ENCODE data around the gene ROS1.
"Not testable (repeated sequence)": the region's sequence is repeated elsewhere in the genome, so short reads cannot be mapped to it uniquely, and the experiment has no call there.

ROS1 gene

DNA sequence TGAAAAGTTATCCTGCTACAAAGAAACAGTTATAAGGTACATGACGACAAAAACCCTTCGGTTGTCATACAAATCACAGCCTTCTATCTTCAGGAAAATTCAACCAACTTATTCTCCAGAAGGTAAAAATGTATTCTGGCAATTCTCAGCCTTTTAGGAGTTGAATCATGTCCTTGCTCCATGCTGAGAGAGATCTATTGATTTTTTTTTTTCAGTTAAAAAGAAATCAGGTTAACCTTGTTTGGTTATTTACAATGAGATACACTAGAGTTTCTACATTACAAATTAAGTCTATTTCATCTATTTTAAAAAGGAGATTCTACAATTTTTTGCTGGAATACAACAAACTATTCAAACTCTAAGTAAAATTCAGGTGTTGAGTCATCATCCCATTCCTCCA lies 45.4 kb downstream of the ROS1 start:
- DNase-seq (ENCODE audit: low read depth), result no peak

DNA sequence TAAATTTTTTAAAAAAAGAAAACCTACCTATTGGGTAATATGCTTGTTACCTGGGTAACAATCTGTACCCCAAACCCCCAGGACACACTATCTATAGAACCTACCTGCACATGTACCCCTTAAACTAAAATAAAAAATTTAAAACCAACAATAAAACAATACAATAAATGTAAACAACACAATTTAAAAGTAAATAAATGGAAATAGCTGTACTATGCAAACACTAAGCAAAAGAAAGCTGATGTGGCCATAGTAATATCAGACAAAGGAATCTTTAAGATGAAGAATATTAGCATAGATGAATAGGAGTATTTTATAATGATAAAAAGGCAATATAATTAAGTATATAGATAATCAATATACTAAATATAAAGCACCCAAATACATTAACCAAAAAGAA lies 50.3 kb downstream of the ROS1 start:
- no peak for DNase-seq (ENCODE audit: low read depth)

DNA sequence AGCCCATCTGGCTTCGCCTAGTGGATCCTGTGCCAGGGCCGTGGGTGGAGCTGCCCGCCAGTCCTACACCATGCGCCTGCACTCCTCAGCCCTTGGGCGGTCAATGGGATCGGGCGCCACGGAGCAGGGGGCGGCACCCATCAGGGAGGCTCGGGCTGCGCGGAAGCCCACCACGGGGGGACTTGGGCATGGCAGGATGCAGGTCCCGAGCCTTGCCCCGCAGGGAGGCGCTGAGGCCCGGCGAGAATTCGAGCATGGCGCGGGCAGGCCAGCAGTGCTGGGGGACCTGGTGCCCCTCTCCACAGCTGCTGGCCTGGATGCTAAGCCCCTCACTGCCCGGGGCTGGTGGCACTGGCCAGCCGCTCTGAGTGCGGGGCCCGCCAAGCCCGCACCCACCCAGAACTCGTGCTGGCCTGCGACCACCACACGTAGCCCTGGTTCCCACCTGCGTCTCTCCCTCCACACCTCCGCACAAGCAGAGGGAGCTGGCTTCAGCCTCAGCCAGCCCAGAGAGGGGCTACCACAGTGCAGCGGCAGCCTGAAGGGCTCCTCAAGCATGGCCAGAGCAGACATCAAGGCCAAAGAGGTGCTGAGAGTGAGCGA lies 52.4 kb downstream of the ROS1 start:
- no peak for DNase-seq (ENCODE audit: low read depth)

DNA sequence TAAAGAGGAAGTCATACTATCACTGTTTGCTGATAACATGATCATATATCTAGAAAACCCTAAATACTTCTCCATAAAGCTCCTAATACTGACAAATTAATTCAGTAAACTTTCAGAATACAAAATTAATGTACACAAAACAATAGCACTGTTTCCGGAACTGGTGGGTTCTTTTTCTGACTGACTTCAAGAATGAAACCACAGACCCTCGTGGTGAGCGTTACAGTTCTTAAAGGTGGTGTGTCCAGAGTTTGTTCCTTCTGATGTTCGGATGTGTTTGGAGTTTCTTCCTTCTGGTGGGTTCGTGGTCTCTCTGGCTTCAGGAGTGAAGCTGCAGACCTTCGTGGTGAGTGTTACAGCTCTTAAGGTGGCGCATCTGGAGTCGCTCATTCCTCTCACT lies 53.5 kb downstream of the ROS1 start:
- not testable (repeated sequence) for DNase-seq (ENCODE audit: low read depth)

DNA sequence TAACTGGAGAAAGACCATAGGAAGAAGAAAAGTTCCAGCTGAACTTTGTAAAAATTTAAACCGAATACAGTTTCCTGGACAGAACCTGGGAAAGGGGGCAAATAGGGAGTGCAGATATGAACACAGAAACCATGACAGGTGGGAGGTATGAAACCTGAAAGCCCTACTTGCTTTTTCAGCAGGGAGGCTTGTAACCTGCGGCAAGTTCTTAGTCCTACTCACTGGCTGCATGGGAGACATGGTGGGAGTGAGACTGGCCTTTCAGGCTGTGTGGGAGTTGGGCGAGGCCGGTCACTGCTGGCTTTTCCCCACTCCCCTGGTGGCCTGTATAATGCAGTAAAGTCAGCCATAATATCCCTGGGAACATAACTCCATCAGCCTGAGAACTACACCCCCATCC lies 54.2 kb downstream of the ROS1 start:
- no peak for DNase-seq (ENCODE audit: low read depth)

DNA sequence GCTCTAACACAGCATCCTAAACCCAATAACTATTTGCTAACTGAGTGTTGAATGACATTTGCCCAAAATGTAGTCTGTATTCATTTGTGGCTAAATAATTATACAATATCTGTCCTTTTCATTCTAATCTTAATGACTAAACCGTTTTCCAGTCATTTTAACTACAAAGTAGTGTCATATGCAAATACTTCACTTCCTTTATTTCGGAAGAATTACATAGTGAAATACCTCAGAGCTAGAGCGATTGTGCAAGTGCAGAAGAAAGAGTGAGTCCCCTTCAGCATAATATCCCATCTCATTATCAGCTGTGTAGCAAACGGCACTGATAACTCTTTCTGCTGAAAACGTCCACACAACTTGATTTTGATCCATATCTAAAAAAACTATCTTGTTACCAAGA lies 66.2 kb downstream of the ROS1 start:
- no peak for DNase-seq (ENCODE audit: low read depth)

DNA sequence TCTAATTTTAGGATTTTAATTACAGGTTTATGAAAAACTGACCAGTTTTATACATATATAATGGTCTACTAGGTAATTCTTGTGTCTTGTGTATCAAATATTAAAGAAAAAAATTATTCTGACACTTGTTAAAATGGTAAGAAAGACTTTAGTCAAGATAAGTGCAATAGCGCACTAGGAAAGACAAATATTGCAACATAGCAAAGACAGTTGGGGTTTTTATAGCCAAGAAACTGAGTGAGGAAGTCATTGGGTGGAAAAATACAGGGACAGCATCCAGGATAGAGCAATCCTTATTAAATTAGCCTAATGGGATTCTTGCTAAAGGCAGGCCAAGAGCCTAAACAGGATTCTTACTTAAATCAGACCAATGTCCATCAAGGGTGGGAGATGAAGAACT lies 71.1 kb downstream of the ROS1 start:
- DNase-seq (ENCODE audit: low read depth), result no peak

DNA sequence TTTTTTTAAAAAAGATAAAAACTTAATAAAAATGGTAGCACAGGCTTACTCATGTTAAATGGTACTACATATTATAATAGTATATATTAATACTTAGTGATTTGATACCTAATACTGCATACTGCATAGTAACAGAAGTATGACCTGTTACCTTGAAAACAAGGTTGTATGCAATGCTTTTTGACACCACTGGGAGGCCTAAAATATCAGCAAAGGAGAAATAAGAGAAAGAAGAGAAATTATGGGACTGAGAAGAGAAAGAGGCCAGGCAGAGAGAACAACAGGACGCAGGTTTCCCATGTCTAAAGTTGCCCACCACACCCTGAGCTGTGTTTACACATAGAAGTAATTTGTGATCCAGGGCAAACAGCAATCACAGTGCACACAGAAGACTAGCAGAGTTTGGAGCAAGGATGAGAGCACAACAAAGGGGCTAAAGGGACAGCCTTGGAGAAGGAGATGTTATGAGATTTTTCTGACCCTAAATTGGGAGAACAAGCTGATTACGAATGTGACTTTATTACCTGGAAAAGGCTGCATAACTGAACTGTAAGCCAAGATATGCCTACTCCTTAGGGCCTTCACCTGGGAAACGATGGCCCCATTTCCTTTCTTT lies 73.2 kb downstream of the ROS1 start:
- DNase-seq (ENCODE audit: low read depth), result no peak

DNA sequence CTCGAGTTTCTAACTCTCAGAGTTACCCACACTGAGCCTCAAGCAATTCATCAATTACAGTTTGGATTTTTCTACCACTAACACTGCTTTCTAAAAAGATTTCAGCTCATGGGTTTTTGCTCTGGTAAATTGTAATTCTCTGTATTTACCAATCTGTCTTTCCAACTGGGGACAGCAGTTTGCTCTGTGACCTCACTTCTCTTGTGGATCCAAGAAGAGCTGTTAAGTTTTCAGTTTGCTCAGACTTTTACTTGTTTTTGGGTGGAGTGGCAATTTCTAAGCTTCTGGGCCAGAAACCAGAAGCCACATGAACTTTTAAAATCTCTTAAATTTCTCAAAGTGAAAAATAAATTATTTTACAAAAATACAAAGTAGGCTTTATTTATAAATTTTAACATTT lies 74.2 kb downstream of the ROS1 start:
- DNase-seq (ENCODE audit: low read depth), result no peak

DNA sequence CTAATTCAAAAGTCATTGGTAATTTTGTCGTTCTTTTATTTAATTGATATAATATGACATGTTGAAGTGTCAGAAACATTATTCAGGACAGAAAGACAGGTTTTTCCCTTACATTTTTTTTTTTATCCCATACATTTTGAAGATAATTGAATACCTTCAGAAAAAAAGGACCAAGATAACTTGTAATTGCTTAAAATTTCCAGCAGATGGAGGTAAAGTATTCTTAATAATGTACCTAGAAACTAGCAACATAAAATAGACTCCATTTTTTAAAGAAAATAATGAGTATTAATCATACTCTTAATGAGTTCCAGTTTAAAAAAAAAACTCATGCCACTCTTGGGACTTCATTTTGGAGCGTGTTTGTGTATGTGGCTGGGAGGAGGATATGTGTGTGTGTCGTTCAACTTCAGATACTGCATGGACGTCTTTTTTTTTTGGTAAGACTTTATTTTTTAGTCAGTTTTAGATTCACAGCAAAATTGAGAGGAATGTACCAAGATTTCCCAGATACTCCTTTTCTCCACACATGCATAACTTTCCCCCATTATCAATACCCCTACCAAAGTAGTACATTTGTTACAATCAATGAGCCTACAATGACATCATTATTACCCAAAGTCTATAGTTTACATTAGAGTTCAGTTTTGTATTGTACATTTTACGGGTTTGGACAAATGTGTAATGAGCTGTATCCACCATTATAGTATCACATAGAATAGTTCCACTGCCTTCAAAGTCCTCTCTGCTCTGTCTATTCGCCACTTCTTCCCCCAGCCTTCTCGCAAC lies 79.4 kb downstream of the ROS1 start:
- no peak for DNase-seq (ENCODE audit: low read depth)

DNA sequence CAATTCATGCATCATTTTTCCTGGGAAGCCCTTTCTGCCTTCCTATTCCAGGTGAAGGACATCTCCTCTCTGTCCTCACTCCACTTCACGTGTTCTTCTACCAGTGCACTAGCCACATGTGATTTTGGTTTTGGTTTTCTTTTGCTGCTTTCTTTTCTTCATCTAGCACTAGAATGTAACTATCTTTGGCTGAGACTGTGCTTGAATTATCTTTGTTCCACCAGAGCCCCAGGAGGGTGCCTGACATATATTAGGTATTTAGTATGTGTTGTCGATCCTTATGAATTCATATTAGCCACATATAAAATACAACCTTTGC lies 80.5 kb downstream of the ROS1 start:
- no peak for DNase-seq (ENCODE audit: low read depth)

DNA sequence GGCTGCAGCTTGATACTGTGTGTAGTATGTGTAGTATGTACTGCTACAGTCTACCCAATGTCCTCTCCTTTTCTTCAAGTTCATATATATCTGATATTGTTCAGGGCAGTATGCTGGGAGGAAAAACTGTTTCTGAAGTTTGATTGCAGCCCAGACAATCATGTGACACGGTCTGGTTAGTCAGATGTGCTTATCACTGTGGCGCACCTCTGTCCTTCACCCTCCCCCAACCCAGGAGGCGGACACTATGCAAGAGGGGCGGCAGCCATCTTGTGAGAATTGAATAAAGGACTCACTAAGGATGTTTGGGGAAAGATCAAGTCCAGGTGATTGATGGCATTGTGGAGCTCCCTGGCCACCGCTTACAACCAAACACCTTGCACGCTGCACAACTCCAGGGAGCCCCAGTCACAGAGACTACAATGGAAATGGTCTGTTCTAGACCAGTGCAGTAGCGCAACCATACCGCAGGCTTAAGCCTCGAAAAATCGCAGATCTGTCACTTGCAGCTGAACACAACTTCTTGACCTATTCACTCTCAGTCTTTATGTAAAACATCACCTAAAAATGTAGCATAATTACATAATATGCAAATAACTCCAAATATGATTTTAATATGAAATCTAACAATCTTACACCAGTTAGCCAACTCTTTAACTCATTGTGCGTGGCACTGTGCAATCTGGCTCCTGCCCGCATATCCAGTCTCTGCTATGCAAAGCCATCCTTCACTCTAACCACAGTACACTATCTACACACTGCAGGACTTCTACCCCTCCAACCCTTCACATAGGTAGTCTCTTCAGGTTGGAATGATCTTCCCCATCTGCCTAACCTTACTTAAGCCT lies 81.1 kb downstream of the ROS1 start:
- no peak for DNase-seq (ENCODE audit: low read depth)

DNA sequence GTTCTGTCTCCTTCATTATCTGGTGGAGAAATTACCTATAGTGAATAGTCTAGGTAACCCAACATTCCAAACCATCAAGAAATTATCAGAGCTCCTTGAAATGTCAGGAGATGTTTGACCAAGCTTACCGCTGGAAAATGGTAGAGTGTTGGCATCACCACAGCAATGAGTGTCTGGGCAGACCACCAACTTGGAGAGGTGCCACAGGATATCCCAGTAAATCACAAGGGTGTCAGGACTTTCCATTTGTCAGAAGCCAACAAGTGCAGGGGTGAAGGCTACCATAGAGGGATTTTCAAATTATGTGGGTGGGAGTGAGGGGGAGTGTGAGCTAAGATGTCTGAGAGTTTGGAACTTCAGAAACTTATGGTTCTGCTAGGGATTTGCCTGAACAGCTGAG lies 87.2 kb downstream of the ROS1 start:
- DNase-seq (ENCODE audit: low read depth), result no peak

DNA sequence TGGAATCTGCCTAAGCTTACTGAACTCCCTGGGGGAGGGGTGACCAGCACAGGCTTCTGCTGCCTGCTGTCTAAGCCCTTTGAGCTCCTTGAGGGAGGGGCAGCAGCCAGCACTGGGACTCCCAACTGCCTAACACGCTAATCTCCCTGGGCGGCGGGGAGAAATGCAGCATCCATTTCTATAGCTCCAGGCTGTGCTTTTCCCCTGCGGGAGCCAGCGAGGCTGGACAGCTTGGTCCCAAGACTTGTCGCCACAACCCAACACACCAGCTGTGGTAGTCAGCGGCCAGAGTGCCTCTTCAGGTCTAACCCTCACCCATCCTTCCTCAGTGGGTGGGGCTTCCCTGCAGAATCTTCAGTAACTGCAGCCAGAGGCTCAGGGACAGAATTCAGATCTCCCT lies 95.8 kb downstream of the ROS1 start:
- no peak for DNase-seq (ENCODE audit: low read depth)

DNA sequence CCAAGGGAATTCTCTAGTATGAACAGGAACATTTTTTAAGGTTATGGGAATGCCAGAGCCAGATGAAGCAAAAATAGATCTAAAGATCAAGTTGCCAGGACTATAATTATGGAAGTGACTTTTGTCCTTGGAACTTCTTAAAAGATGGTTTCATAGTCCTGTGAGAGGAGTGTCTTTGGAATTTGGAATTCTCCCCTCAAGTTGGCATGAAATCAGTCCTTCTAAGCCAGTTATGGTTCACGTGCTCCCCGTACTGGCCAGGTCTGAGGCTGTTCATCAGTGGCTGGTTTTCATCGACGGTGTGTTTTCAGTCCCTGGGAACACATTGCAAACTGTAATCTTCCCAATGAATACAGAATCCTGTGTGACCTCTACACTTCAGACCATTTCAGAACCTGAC lies 97.2 kb downstream of the ROS1 start:
- no peak for DNase-seq (ENCODE audit: low read depth)

DNA sequence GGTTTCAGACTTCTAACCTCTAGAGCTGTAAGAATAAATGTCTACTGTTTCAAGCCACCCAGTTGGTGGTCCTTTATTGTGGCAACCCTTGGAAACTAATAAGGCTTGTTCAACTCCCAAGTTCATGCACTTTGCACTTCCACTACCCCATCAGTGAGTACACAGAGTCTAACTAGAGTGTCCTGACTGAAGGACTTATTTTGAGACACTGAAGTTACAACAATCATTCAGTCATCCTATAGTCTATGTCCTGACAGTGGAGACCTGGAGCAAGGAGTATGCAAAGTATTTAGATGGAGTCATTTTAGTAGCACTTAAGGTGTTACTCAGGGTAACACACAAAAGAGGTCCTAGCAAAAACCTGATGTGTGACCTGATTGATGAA lies 97.7 kb downstream of the ROS1 start:
- no peak for DNase-seq (ENCODE audit: low read depth)

DNA sequence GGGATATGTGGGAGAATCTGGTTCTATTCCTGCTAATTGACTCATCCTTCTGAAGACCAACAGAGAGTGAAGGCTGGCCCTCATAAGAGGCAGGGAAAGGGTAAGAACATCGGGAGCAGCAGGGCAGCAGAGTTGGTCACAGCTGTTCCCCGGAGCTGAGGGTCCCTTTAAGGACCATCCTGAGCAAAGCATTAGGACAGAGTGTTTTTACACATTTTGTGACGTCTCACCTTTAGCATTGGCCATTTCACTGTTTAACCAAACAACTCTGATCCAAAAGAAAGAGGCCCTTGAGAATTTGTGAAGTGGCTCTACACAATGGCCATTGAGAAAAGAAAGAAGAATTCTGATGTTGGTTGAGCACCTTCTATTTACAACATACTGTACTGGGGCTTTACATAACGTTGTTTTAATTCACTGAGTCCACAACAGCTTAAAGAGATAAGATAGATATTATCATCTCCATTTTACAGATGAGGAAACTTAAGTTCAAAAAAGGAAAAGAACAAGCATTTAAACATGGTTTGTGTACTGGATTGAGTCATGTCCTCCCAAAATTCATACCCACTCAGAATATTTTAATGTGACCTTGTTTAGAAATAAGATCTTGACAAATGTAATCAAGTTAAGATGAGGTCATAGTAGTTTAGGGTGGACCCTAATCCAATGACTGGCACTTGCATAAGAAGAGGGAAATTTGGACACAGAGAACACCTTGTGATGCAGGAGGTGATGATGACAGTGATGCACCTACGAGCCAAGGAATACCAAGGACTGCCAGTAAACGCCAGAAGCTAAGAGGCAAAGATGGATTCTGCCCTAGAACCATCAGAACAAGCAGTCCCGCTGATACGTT lies 98.4 kb downstream of the ROS1 start:
- no peak for DNase-seq (ENCODE audit: low read depth)

DNA sequence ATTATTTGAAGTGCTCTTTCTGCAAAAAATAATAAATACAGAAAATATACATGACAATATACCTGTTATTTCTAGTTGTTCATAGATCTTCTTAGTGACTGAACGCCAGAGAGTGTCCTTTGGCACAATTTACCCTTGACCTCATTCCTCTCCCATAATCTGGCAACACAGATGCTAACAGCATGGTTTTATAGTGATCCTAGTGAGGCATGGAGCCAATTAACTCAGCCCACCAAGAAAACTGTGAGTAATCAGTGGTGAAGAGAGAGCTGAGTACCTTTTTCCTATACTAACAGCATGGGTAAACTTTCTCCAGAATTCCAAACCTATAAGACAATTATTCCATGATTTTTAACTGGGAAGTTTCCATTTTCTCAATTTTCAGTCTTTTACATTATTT lies 99.3 kb downstream of the ROS1 start:
- DNase-seq (ENCODE audit: low read depth), result no peak

DNA sequence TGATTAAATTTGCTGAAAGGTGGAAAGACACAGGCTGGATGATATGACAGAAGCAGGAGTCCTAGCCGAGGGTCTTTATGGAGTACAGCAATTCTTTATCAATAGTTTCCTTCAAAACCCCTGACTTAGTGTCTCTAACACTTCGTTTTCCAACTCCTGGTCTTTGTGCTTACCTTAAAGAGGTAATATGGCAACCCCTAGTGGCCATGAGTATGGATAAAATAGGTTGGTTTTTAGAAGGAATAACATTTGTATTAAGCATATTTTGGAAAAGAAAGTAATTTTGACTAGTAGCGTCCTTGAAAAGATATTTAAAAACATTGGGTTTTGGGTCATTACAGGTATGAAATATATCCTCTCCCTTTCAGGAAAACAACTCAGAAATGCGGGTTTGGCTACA lies 108.5 kb downstream of the ROS1 start:
- no peak for DNase-seq (ENCODE audit: low read depth)

DNA sequence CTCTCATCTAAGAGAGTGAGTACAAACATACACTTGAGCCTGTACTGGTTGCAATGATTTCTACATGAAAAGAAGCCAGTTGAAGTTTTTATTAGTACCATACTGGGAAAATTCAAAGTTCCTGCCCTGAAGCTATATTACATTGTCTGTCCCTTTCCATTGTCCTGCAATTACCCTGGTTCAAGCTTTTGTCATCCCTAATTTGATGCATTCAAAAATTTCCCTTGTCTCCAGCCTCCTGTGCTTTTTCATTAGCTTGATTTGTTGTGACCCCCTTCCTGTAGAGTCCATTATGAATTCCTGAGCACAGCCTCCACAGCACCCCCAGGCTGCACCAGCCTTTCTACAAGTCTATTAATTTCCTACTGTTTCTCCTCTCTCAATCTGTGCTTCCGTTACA lies 114.0 kb downstream of the ROS1 start:
- no peak for DNase-seq (ENCODE audit: low read depth)

DNA sequence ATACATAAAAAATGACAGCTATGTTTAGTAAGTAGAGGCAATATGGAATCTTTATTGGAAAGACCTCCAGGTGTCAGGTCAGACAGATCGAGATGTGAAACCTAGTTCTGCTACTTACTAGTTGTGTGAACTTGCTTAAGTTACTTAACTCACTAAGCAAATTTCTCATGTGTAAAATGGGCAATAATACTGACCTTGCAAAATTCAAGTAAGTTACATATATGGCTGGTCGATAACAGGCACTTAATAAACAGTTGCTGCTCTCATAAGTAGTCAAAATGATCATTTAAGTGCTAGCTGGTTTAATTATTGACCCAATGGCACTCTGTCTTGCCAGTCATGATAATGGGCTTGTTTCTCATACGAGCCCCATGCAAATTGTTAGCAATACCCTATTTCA lies 114.4 kb downstream of the ROS1 start:
- DNase-seq (ENCODE audit: low read depth), result no peak

DNA sequence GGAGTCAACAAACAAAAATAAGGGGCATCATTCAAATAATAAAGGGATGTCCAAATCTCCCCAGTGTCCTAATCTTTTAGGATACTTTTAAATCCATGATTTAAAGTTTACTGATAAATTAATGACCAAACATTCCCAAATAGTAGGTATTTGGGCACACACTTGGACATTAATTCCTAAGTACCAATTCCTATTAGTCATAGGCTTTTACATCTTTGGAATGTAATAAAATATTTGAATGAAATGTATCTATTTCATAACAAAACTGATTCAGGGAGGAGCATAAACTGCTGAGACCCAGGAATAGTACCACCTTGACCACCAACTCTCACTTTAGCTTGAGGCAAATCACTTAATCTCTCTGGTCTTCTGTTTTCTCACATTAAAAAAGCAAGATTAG lies 116.1 kb downstream of the ROS1 start:
- no peak for DNase-seq (ENCODE audit: low read depth)

Measured in CMK (cell line).